ENCODE data around the gene ANKRD55.

- TF ChIP-seq TARDBP (IDR thresholded peaks at IDR 0.05): no peak
- no peak for TF ChIP-seq SUZ12 (IDR thresholded peaks at IDR 0.05)
- TF ChIP-seq BHLHE40 (IDR thresholded peaks at IDR 0.05; ENCODE audit: borderline replicate concordance): no peak
- no peak for TF ChIP-seq FOXK2 (IDR thresholded peaks at IDR 0.05)
- no peak for TF ChIP-seq HDGF (IDR thresholded peaks at IDR 0.05; ENCODE audit: borderline replicate concordance)
- TF ChIP-seq FOXM1 (IDR thresholded peaks at IDR 0.05; ENCODE audit: borderline replicate concordance): no peak
- TF ChIP-seq SP1 (IDR thresholded peaks at IDR 0.05): no peak
- no peak for TF ChIP-seq LEF1 (IDR thresholded peaks at IDR 0.05; ENCODE audit: borderline replicate concordance)
- no peak for TF ChIP-seq ZNF384 (IDR thresholded peaks at IDR 0.05)
- TF ChIP-seq L3MBTL2 (conservative IDR thresholded peaks at IDR 0.05): no peak
These were observed 137.5 kb downstream of the ANKRD55 start for GRCh38 chr5:56095579-56096102.

All from HEK293T (cell line).